IPS-NIHi7 (cell line): Measurements from ENCODE around the gene PSMA8.
"Not testable (repeated sequence)": the region's sequence is repeated elsewhere in the genome, so short reads cannot be mapped to it uniquely, and the experiment has no call there.

ENCODE experiments used
- DNase-seq: peaks from one replicate; pipeline ENCODE4 v3.0.0; 2012; ENCODE audit warnings: mixed read lengths; ENCODE audit errors: extremely low spot score

Gene PSMA8

DNA sequence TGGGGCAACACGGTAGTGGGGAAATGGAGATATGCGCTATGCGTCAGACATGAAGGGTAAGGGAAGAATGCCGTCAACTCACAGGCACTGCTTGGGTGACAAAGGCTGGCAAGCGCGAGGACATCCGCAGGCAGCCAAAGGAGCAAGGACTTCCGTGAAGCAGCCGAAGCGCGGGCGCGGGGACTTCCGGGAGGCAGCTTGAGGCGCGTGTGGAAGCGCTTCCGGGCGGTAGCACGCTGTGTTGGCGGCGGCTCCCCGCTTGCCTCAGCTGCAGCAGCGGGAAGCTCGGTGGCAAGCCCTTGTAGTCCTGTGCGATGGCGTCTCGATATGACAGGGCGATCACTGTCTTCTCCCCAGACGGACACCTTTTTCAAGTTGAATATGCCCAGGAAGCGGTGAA, at the start of gene PSMA8:
TSS of gene PSMA8 (plus strand) at position 218 of the 400 bp plus-strand sequence. CDS start at position 315, 97 bp downstream.
- DNase-seq = peak; percentile 54

GRCh38 chr18:26085056-26085455, 48.6 kb upstream of the PSMA8 start:
- no peak for DNase-seq

DNA sequence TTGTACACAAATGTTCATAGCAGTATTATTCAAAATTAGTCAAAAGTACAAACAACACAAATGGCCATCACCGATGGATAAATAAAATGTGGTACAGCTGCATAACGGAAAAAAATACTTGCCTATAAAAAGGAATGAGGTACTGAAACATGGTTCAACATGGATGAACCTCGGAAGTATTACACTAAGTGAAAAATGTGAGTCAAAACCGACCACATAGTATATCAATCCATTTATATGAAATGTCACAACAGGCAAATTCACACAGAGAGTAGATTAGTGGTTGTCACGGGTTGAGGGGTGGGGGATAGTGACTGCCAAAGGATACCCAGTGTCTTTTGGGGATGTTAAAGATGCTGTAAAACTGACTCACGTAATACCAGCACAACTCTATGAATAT, 46.7 kb upstream of the PSMA8 start:
- no peak for DNase-seq

- no peak for DNase-seq
Measured at GRCh38 chr18:26088487-26088886, 45.2 kb upstream of the PSMA8 start.

DNA sequence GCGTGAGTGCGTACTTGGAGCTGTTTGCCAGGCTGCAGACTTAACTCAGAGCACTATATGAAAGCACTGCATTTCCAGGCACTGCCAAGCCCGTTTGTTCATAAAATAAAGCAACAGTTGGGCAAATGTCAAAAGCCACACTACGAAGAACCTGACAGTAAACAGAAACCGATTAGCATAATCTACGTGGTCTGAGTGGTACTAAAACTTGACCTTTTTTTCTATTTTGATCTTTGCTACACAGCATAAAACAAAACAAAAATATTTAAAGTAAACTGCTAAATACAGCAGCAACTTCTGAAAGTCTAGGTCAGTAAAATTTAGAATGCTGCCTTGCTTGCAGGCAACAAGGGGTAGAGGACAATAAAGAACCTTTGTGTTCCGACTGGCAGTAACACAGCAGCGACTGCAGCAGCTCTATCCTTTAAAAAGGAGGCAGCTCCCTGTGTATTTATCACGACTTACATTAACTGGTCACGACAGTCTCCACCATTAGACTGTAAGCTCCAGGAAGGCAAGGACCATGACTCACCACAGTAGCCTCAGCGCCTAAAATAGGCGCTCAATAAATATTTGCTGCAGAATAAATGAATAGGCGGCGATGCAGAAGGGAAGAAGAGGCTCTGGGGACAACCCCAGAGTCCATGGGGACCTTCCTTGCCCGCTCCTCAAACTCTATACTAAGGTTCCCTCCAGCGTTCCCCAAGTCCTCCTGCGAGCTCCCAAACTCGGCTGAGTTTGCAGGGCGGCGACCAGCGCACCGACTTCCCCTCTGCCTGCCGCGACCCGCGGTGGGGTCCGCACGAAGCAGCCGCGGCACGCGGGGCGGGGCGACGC, 44.2 kb upstream of the PSMA8 start:
- peak; percentile 15 for DNase-seq

- peak; percentile 92 for DNase-seq
Measured at GRCh38 chr18:26090130-26091046, 43.3 kb upstream of the PSMA8 start, which contains the start of gene SS18. TSS of gene SS18 (minus strand) at chr18:26090613. CDS start at chr18:26090569, 44 bp downstream.

DNA sequence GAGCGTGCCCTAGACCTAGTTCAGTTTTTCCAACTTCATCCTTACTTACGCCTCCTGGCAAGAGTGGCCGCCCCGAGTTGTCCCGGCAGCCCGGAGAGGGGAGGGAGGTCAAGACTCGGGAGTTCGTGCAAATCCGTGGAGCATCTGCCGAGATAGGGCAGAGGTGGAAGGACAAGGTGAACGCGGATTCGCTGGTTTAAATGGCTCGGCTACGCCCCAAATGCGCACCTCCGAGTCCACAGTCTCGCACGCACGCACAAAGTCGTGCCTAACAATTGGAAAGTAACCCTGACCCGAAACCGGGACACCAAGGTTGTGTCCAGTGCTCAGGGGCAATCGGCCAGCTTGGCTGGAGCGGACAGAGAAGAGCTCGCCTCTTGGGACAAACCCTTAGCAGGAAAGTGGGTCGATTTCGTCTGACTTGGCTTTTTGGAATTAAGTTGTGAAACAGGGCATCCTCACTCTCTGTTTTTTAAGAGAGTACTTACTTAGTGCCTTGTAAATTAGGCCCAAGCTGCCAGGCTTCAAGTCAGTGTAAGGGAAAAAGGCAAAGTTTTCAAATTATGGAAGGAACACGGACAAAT, 42.5 kb upstream of the PSMA8 start:
- no peak for DNase-seq

GRCh38 chr18:26096852-26097251, 36.8 kb upstream of the PSMA8 start:
- DNase-seq = no peak

- DNase-seq = no peak
Measured at GRCh38 chr18:26097563-26097962, 36.1 kb upstream of the PSMA8 start.

DNA sequence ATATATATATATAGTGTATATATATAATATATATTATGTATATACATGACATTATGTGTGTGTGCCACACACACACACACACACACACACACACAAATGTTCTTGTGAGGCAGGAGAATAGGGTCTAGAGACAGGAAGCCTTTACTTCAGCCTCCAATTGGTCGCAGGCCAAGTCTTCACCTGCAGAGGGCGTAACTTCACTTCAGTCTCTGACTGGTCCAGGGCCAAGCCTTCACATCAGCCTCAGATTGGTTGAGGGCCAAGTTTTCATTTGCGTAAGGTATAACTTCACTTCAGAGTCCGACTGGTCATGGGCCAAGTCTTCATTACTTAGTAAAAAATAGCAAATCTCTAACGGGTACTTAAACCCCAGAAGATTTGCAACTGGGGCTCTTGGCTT, 30.1 kb upstream of the PSMA8 start:
- DNase-seq = peak; percentile 69

GRCh38 chr18:26104035-26104434, 29.6 kb upstream of the PSMA8 start:
- no peak for DNase-seq

DNA sequence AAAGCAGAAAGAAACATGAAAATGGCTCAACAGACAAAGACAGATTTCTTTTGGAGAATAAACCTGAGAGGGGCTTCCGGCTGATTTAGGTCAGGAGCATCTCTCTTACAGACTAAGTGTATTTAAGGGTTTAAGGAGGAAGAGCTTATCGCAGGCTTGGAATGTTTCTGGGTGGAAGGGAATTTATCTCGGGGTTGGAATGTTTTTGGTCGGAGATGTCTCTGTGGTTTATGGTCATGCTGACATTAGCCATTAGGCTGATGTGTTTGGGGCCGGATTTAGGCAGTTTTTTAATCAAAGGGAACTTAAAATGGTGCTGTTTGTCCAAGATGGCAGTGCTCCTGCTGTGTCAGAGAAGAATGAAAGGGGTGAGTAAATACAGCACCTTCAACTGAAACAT, 14.4 kb upstream of the PSMA8 start:
- no peak for DNase-seq

GRCh38 chr18:26121476-26121875, 12.2 kb upstream of the PSMA8 start:
- DNase-seq = no peak

- not testable (repeated sequence) for DNase-seq
Measured at GRCh38 chr18:26121994-26122393, 11.7 kb upstream of the PSMA8 start.

DNA sequence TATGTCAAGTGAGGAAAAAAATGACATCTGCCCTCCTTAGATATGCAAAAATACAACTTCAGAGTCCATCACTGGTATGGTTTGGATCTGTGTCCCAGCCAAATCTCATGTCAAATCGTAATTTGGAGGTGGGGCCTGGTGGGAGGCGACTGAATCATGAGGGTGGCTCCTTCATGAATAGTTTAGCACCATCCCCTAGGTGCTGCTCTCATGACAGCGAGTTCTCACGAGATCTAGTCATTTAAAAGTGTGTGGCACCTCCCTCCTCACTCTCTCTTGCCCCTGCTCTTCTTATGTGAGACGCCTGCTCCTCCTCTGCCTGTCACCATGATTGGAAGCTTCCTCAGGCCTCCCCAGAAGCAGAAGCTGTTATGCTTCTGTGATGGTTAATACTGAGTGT, 5.9 kb upstream of the PSMA8 start:
- DNase-seq = no peak

GRCh38 chr18:26128192-26128591, 5.5 kb upstream of the PSMA8 start:
- DNase-seq = not testable (repeated sequence)

GRCh38 chr18:26134107-26134506, 438 bp downstream of the PSMA8 start:
- no peak for DNase-seq

GRCh38 chr18:26135548-26135947, 1.9 kb downstream of the PSMA8 start:
- no peak for DNase-seq

DNA sequence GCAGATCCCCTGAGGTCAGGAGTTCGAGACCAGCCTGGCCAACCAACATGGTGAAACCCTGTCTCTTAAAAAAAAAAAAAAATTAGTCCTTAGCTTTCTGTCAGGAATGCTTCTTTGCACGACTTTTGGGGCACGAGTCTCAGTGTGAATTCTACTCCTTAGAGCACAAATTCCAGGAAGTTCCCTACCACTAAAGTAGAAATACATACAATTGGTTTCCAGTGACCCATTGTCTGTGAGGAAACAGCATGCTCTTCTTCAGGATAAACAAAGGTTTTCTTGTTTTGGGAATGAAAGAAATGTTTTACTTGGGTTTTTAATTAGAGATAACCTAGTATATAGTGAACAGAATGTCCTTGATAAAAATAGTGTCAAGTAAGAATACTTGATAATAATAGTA, 23.7 kb downstream of the PSMA8 start:
- DNase-seq = no peak

DNA sequence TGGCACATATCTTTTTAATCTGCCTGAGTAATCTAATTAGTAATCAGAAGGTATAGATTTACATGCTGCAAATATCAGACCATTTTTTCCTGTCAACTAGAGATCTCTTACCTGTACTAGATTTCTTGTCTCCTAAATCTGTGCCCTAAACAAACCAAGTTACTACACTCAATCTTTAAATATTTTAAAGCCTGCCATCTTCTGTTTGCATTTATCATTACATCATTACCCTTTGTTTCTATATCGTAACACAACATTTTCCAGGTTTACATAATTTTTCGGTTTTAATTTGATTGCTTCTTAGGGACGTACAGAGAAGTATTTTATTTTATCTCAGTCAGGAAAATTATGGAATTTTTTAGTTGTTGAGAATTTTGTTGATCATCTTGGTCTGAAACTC, 25.7 kb downstream of the PSMA8 start:
- DNase-seq = no peak

DNA sequence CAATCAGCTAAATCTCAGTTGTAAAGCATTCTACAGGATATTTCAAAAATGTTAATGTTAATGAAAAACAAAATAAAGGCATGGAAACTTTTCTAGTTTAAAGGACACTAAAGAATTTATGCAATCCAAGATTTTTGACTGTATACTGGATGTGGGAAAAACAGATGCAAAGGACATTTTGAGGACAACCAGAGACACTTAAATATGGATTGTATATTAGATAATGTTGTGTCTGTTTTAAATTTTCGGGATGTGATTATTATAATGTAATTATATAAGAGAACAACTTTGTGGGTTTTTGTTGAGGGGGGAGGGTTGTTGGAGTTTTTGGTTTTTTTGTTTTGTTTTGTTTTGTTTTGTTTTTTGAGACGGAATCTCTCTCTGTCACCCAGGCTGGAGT, 30.9 kb downstream of the PSMA8 start:
- DNase-seq = no peak

DNA sequence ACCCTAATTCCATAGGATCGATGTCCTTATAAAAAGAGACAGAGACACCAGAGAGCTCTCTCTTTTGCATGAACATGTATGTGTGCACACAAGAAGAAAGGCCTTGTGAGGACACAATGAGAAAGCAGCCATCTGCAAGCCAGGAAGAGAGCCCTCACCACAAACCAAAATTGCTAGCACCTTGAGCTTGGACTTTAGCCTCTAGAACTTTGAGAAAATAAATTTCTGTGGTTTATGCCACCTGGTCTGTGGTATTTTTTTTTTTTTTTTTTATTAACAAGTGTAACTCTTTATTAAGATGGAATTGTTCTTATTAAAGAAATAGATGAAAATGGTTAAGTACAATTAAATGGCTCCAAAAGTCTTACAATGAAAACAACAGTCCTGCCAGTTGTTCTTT, 33.9 kb downstream of the PSMA8 start:
- DNase-seq = not testable (repeated sequence)
